ENCODE results near the gene BDP1.

GRCh38 chr5:71475788-71476384 is 20.4 kb downstream of the BDP1 start:
- TF ChIP-seq EZH2 (IDR thresholded peaks at IDR 0.05): no peak
- peak; percentile 84 for TF ChIP-seq CTCF (IDR thresholded peaks at IDR 0.05)

Data from neural progenitor cell (in vitro differentiated cells).